CD14-positive monocyte (primary cell): Measurements from ENCODE around the gene TATDN3. TPM values are rescaled to one million over a fixed set of nuclear protein-coding genes. Genes with fewer than 3 reads are reported as not detected.
"Not testable (repeated sequence)": the region's sequence is repeated elsewhere in the genome, so short reads cannot be mapped to it uniquely, and the experiment has no call there.

ENCODE experiments used
- DNase-seq, 3 donors: peaks; one replicate each; pipeline ENCODE4 v3.0.0-alpha.2; 2011 to 2022
- H2AFZ ChIP-seq: 2 replicates; pipeline ENCODE4 v1.6.0; 2012; ENCODE audit warnings: mild to moderate bottlenecking, low read depth, low read length, inconsistent platforms; ENCODE audit not compliant: insufficient read depth, poor library complexity, severe bottlenecking
- H3K27ac ChIP-seq, 2 donors: 1 replicate in 1 of 2; 2 replicates in 1 of 2; pipeline ENCODE4 v1.5.1; 2012 to 2013; ENCODE audit warnings: low read length in 2 of 2, control low read depth in 1 of 2, inconsistent platforms in 1 of 2, low read depth in 1 of 2, mild to moderate bottlenecking in 1 of 2
- H3K27me3 ChIP-seq, 2 donors: one replicate each; pipeline versions ENCODE4 v1.6.0 to v1.6.1; 2011 to 2013; ENCODE audit warnings: low read length in 2 of 2; ENCODE audit not compliant: control insufficient read depth in 2 of 2, insufficient read depth in 2 of 2
- H3K36me3 ChIP-seq, 2 donors: replicated peaks in 1 of 2; 1 replicate in 1 of 2; 2 replicates in 1 of 2; pipeline versions ENCODE4 v1.5.1 to v1.6.1; 2012 to 2013; ENCODE audit warnings: low read length in 2 of 2, control low read depth in 1 of 2, inconsistent platforms in 1 of 2, mild to moderate bottlenecking in 1 of 2; ENCODE audit not compliant: insufficient read depth in 2 of 2, control insufficient read depth in 1 of 2
- H3K4me1 ChIP-seq, 2 donors: 1 replicate in 1 of 2; 2 replicates in 1 of 2; pipeline versions ENCODE4 v1.5.1 to v1.6.1; 2012 to 2013; ENCODE audit warnings: low read length in 2 of 2, control low read depth in 1 of 2, inconsistent platforms in 1 of 2, mild to moderate bottlenecking in 1 of 2, moderate library complexity in 1 of 2; ENCODE audit not compliant: insufficient read depth in 2 of 2, control insufficient read depth in 1 of 2
- H3K4me2 ChIP-seq: replicated peaks from 2 replicates; pipeline ENCODE3; 2012; ENCODE audit warnings: low read length, moderate library complexity, mild to moderate bottlenecking; ENCODE audit not compliant: poor library complexity, severe bottlenecking; ENCODE audit errors: extremely low read depth
- H3K4me3 ChIP-seq, 3 experiments: fragments of 200-600 bp in 1 of 3; sonication (generic) in 1 of 3; replicated peaks in 1 of 3; 1 replicate in 2 of 3; 2 replicates in 1 of 3; pipeline ENCODE4 v1.5.1; 2011 to 2013; ENCODE audit warnings: low read length in 3 of 3, mild to moderate bottlenecking in 3 of 3, control low read depth in 2 of 3, low read depth in 2 of 3, inconsistent platforms in 1 of 3, moderate library complexity in 1 of 3
- H3K79me2 ChIP-seq: 2 replicates; pipeline ENCODE4 v1.6.0; 2012; ENCODE audit warnings: mild to moderate bottlenecking, control low read depth, inconsistent platforms, low read length, moderate library complexity; ENCODE audit not compliant: insufficient read depth
- H3K9ac ChIP-seq: 2 replicates; pipeline ENCODE4 v1.6.0; 2017; ENCODE audit warnings: low read length, mild to moderate bottlenecking; ENCODE audit not compliant: insufficient read depth, poor library complexity, severe bottlenecking
- H3K9me3 ChIP-seq, 2 donors: replicated peaks in 1 of 2; 1 replicate in 1 of 2; 2 replicates in 1 of 2; pipeline versions ENCODE4 v1.5.1 to v1.6.1; 2012 to 2013; ENCODE audit warnings: low read length in 2 of 2, control low read depth in 1 of 2; ENCODE audit not compliant: control insufficient read depth in 1 of 2, insufficient read depth in 1 of 2
- H4K20me1 ChIP-seq: 2 replicates; pipeline ENCODE4 v1.6.0; 2012; ENCODE audit warnings: mild to moderate bottlenecking, low read length, control low read depth, moderate library complexity; ENCODE audit not compliant: insufficient read depth
- H3K27ac Mint-ChIP-seq, 7 donors: one replicate each; pipeline ENCODE4 v1.8.0; 2020; ENCODE audit warnings: mild to moderate bottlenecking in 7 of 7, mixed read lengths in 7 of 7, moderate library complexity in 6 of 7, inconsistent platforms in 2 of 7
- H3K27me3 Mint-ChIP-seq, 3 donors: one replicate each; pipeline ENCODE4 v1.8.0; 2021 to 2022; ENCODE audit warnings: low read depth in 3 of 3, mild to moderate bottlenecking in 3 of 3, mixed read lengths in 3 of 3, moderate library complexity in 3 of 3, inconsistent platforms in 1 of 3
- H3K36me3 Mint-ChIP-seq, 2 donors: one replicate each; pipeline ENCODE4 v1.8.0; 2020; ENCODE audit warnings: mixed read lengths in 2 of 2, inconsistent platforms in 1 of 2, mild to moderate bottlenecking in 1 of 2
- H3K4me1 Mint-ChIP-seq: one replicate; pipeline ENCODE4 v1.8.0; 2020; ENCODE audit warnings: mild to moderate bottlenecking, mixed read lengths
- H3K4me3 Mint-ChIP-seq, 2 donors: one replicate each; pipeline ENCODE4 v1.8.0; 2020; ENCODE audit warnings: mild to moderate bottlenecking in 2 of 2, mixed read lengths in 2 of 2, moderate library complexity in 1 of 2
- H3K9me3 Mint-ChIP-seq, 7 donors: one replicate each; pipeline ENCODE4 v1.8.0; 2020 to 2022; ENCODE audit warnings: mixed read lengths in 7 of 7, mild to moderate bottlenecking in 6 of 7, moderate library complexity in 6 of 7, inconsistent platforms in 2 of 7
- WGBS: methylation state at CpG from one replicate; pipeline ENCODE4 v1.1.5; 2013; ENCODE audit warnings: missing lambda C conversion rate; ENCODE audit not compliant: insufficient coverage; 5-methylcytosine and 5-hydroxymethylcytosine counted together
- intact Hi-C, 2 donors: fragments of 100-400 bp; cut with micrococcal nuclease; formaldehyde crosslinking; loops; one replicate each; pipeline versions ENCODE4 v1.15.0 to v1.15.1; 2023
- polyA plus RNA-seq, 3 donors: library from polyadenylated mRNA; depleted of rRNA in 1 of 3; unstranded in 2 of 3; stranded (reverse) in 1 of 3; fragments of 300-500 nt in 2 of 3; fragments of >200 nt in 1 of 3; fragmentation: Illumina TruSeq in 2 of 3; gene quantifications; 1 replicate in 2 of 3; 2 replicates in 1 of 3; pipeline ENCODE4 v1.2.3, GENCODE V29; 2012 to 2021
- TF ChIP-seq, protein P1 (sequence below): fragments of 200-600 bp; IDR thresholded peaks from one replicate; pipeline ENCODE4 v1.8.0; 2022; ENCODE audit warnings: antibody characterized with exemption, mild to moderate bottlenecking

The TATDN3 gene
- polyA plus RNA-seq, 3 donors, result 12.1 to 34.3 (median 31.4) TPM

DNA sequence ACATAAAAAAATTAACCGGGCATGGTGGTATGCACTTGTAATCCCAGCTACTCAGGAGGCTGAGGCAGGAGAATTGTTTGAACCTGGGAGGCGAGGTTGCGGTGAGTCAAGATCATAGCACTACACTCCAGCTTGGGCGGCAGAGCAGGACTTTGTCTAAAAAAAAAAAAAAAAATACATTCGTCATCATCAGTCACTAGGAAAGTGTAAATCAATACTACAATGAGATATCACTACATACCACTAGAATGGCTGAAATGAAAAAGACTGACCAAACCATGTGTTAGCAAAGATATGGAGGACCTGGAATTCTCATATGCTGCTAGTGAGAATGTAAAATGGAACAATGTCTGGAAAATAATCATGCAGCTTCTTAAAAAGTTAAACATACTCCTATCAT lies 46.5 kb downstream of the TATDN3 start:
- Mint-ChIP-seq H3K27me3 (peaks cover 2 to 5% (median 4%) of the 10 kb centered on the region in 3 donors), H3K9me3 (peaks cover 0 to 2% (median 0%) of the 10 kb centered on the region in 7 donors), H3K4me3 (no peak overlapping the region), H3K27ac (no peak overlapping the region), H3K36me3 (no peaks in the 10 kb centered on the region), H3K4me1 (no peaks in the 10 kb centered on the region)
- TF ChIP-seq, protein P1, sequence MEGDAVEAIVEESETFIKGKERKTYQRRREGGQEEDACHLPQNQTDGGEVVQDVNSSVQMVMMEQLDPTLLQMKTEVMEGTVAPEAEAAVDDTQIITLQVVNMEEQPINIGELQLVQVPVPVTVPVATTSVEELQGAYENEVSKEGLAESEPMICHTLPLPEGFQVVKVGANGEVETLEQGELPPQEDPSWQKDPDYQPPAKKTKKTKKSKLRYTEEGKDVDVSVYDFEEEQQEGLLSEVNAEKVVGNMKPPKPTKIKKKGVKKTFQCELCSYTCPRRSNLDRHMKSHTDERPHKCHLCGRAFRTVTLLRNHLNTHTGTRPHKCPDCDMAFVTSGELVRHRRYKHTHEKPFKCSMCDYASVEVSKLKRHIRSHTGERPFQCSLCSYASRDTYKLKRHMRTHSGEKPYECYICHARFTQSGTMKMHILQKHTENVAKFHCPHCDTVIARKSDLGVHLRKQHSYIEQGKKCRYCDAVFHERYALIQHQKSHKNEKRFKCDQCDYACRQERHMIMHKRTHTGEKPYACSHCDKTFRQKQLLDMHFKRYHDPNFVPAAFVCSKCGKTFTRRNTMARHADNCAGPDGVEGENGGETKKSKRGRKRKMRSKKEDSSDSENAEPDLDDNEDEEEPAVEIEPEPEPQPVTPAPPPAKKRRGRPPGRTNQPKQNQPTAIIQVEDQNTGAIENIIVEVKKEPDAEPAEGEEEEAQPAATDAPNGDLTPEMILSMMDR, result no peak
- no peaks in the 10 kb centered on the region for H3K9me3 ChIP-seq
- H3K4me1 ChIP-seq, result no peaks in the 10 kb centered on the region
- intact Hi-C loops, result no loop called here
- no peak overlapping the region for H3K9ac ChIP-seq
- no peaks in the 10 kb centered on the region for H3K36me3 ChIP-seq
- no peak overlapping the region for H3K4me3 ChIP-seq
- no CpG with 5 or more reads among the region's 5 CpGs for WGBS
- no peaks in the 10 kb centered on the region for H3K27me3 ChIP-seq
- H3K27ac ChIP-seq, result no peak overlapping the region
- H4K20me1 ChIP-seq, result no peaks in the 10 kb centered on the region
- H3K4me2 ChIP-seq, result no peak overlapping the region
- no peak for DNase-seq
- no peak overlapping the region for H2AFZ ChIP-seq
- no peaks in the 10 kb centered on the region for H3K79me2 ChIP-seq

DNA sequence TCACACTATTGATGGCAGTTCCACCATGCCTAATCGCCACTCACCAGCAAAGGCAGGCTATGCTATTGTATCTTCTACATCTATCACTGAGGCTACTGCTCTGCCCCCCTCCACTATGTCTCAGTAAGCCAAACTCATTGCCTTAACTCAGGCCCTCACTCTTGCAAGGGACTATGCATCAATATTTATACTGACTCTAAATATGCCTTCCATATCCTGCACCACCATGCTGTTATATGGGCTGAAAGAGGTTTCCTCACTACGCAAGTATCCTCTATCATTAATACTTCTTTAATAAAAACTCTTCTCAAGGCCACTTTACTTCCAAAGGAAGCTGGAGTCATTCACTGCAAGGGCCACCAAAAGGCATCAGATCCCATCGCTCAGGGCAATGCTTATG lies 52.8 kb downstream of the TATDN3 start:
- not testable (repeated sequence) for H3K4me1 Mint-ChIP-seq

More for the DNA sequence above, 52.8 kb downstream of the TATDN3 start:
- H3K36me3 Mint-ChIP-seq, H3K27ac Mint-ChIP-seq, H3K9ac ChIP-seq, H3K9me3 ChIP-seq, H3K36me3 ChIP-seq, H3K9me3 Mint-ChIP-seq, H2AFZ ChIP-seq, H3K4me1 ChIP-seq, H3K4me3 ChIP-seq, H3K79me2 ChIP-seq, H3K27me3 ChIP-seq, H3K4me3 Mint-ChIP-seq, H3K4me2 ChIP-seq, H3K27me3 Mint-ChIP-seq, H4K20me1 ChIP-seq, intact Hi-C loops, H3K27ac ChIP-seq, DNase-seq: not testable (repeated sequence)
- 100% methylated on average over 1 of the region's 3 CpGs for WGBS
